Transverse colon (tissue), 4 donors: ENCODE measurements around the gene ARRB1.

ENCODE experiments used
- CTCF ChIP-seq, 5 experiments: fragments of 200-600 bp in 3 of 5; fragments of 450-650 bp in 2 of 5; sonication (generic) in 3 of 5; IDR thresholded peaks; 1 replicate in 2 of 5; 2 replicates in 3 of 5; pipeline ENCODE4 v1.5.1; 2016 to 2017; ENCODE audit warnings: antibody characterized with exemption in 5 of 5, inconsistent platforms in 3 of 5, mild to moderate bottlenecking in 2 of 5, moderate library complexity in 1 of 5
- EP300 ChIP-seq: sonication (generic); formaldehyde crosslinking; IDR thresholded peaks from one replicate; pipeline ENCODE4 v1.6.1; 2017; ENCODE audit warnings: antibody characterized with exemption, low read depth
- POLR2A ChIP-seq: fragments of 450-650 bp; IDR thresholded peaks from one replicate; pipeline ENCODE4 v1.6.1; 2016; ENCODE audit warnings: antibody characterized with exemption, mild to moderate bottlenecking, moderate library complexity
- POLR2AphosphoS5 ChIP-seq, 3 donors: sonication (generic); formaldehyde crosslinking; IDR thresholded peaks; one replicate each; pipeline ENCODE4 v1.6.1; 2016; ENCODE audit warnings: antibody characterized with exemption in 3 of 3

GRCh38 chr11:75285776-75286360 lies 65.6 kb downstream of the ARRB1 start:
- TF ChIP-seq CTCF (IDR thresholded peaks at IDR 0.05) (no peak), POLR2AphosphoS5 (IDR thresholded peaks at IDR 0.05) (no peak), POLR2A (no peak), EP300 (no peak)
